GM19438 (cell line): ENCODE data around the gene FURIN.
A peak's percentile ranks its signal among the peaks of the same experiment; 100 is the strongest.
"Not testable (repeated sequence)": the region's sequence is repeated elsewhere in the genome, so short reads cannot be mapped to it uniquely, and the experiment has no call there.

ENCODE experiments used
- ATAC-seq: cut with Tn5 transposase; IDR thresholded peaks from one replicate; pipeline ENCODE4 v1.9.1; 2021; ENCODE audit warnings: low read depth; ENCODE audit not compliant: unreplicated experiment

Gene FURIN

DNA sequence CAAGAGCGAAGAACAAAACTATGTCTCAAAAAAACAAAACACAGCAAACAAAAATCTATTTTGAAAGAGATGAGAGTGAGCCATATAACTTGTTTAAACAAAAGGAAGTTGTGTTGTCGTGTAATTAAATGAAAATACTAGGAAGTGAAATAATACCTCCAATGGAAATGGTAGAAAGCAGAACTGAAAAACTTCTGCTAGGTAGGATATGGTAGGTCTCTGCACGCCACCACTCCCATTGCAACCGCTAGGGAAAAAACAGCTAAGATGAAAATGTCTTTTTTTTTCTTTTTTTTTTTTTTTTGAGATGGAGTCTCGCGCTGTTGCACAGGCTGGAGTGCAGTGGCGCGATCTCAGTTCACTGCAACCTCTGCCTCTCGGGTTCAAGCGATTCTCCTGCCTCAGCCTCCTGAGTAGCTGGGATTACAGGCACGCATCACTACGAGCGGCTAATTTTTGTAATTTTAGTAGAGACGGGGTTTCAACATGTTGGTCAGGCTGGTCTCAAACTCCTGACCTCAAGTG lies 28.8 kb downstream of the FURIN start:
- ATAC-seq: peak; percentile 61

DNA sequence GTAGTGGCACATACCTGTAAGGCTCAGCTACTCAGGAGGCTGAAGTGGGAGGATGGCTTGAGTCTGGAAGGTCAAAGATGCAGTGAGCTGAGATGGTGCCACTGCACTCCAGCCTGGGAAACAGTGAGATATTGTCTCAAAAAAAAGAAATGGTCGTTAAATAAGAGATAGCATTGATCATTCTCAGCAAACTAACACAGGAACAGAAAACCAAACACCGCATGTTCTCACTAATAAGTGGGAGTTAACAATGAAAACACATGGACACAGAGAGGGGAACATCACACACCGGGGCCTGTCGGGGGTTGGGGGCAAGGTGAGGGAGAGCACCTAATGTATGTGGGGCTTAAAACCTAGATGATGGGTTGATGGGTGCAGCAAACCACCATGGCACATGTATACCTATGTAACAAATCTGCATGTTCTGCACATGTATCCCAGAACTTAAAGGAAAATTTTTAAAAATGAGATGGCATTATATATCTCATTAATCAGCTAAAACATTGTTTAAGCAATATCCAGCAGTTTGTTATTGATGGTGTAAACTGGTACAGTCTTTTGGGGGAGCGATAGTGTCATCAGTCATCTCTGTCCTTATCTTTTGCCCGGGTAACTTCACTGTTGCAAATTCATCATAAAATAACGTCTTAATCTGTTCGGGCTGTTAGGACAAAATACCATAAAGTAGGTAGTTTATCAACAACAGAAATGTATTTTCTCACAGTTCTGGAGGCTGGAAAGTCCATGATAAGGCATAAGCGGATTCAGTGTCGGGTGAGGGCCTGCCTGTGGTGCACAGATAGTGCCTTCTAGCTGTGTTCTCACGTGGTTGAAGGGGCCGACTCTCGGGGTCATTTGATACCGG lies 33.0 kb downstream of the FURIN start:
- no peak for ATAC-seq

DNA sequence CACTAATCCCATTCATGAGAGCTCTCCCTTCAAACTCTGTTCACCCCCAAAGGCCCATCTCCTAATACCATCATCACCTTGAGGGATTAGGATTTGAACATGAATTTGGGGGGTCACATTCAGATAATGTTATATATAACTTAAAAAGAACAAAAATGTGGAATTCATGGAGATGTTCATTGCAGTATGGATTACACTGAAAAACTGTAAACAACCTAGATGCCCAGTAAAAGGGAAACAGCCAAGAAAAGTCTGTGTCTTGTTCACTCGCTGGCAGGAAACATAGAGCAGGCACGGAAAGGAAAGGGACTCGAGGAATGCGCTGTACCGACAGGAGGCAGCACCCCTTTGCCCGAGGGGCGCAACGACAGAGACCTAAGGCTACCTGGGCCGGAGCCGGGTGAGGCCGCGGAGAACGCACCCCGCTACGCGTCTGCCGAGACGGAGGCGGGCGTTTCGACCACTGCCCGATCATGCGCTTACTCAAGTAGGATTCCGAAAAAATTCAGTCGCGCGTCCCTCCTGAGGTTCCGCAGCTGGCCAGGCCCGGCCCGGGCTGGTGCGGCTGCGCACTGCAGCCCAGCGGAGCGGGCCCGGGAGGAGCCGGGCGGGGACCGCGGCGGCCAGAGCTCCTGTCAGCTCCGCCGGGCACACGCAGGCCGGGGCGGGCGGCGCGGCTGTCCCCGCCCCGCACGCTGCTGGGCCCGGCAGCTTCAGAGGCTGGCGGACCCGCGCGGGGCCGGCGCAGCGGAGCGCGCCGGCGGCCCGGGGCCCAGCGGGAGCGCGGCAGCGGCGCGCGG lies 33.9 kb downstream of the FURIN start:
- ATAC-seq: peak; percentile 61

DNA sequence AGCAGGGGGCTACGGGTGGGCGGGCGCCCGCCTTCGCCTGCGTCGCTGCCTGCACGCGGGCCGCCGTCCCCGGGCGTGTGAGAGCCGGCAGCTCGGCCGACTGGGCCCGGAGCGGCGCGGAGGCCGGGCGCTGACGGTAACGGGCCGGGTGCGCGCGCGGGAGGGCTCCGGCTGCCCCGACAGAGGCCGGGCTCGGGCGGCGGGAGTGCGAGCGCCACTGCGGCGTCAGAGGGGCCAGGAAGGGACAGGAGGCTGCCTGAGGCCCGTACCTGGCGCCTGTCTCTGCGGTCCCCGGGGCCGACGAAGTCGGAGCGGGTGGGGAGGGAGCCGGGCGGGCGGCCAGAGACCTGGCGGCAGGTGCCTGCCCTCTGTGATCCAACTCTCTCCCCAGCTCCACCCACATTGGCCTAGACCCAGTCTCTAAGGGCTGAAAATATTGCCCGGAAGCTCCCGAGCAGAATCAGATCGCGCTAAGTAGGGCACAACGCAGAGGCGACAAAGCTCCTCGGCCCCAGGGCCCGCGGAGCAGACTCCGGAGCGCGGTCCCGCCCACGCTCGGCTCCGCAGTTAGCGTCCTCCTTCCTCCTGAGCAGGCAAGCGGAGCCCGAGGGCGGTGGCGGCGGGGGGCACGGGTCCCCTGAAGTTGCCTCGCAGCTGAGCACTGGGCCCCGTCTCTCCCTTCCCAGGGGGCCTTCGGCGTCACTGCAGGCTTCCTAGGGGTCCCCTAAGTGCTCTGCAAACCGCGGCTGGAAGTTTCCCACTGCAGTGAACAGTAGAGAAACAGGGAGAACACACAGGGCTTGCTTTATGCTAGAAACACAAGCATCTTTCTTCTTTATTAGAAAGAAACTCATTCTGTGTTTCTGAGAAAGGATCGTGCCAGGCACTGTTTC lies 34.7 kb downstream of the FURIN start, which contains the start of gene MAN2A2:
Gene MAN2A2 (plus strand): TSS at position 463 of the 893 bp plus-strand sequence. CDS start 906 bp downstream, outside the sequence.
- ATAC-seq: peak; percentile 61

DNA sequence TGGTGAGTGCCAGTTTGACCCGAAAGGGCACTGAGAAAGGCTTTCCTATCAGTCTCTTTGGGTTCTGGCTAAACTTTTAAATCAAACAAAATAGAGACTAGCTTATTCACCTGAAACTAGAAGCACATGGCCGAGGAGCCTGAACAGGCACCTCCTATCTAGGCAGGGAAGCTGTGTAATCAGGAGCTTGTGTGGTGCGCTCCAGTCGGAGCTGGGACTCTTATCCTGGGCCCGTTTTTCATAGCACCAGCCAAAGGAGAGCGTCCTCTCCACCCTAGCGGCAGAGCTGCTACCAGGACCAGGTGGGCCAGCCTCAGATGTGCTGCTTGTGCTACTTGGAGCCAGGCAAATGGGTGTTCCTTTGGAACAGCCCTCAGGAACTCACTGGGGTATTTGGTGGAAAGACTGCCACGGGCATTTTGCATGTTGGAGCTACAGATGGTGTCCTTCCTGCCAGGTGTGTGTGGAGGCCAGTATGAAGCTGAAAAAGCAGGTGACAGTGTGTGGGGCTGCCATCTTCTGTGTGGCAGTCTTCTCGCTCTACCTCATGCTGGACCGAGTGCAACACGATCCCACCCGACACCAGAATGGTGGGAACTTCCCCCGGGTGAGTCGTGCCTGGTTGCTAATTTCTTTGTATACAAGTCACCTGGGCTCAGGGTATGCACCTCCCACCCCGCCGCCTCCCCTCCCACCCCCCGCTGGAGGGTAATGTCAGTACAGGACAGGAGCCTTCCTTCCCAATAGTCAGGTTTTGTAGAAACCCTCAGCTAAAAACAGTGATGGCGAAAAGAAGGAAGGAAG lies 35.5 kb downstream of the FURIN start:
- ATAC-seq: no peak

DNA sequence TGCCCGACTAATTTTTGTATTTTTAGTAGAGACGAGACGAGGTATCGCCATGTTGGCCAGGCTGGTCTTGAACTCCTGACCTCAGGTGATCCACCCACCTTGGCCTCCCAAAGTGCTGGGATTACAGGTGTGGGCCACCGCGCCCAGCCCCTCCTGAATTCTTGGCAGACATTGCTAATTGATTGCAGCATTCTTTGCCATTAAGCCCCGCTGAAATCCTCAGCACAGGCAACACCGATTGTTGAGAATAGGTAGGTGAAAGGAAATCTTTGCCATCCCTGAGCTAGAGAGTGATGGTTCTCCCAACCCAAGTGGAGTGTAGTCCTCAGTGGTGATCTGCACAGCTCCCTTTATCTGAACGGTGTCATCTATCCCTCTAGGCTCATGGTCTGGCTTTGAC lies 36.4 kb downstream of the FURIN start:
- no peak for ATAC-seq

DNA sequence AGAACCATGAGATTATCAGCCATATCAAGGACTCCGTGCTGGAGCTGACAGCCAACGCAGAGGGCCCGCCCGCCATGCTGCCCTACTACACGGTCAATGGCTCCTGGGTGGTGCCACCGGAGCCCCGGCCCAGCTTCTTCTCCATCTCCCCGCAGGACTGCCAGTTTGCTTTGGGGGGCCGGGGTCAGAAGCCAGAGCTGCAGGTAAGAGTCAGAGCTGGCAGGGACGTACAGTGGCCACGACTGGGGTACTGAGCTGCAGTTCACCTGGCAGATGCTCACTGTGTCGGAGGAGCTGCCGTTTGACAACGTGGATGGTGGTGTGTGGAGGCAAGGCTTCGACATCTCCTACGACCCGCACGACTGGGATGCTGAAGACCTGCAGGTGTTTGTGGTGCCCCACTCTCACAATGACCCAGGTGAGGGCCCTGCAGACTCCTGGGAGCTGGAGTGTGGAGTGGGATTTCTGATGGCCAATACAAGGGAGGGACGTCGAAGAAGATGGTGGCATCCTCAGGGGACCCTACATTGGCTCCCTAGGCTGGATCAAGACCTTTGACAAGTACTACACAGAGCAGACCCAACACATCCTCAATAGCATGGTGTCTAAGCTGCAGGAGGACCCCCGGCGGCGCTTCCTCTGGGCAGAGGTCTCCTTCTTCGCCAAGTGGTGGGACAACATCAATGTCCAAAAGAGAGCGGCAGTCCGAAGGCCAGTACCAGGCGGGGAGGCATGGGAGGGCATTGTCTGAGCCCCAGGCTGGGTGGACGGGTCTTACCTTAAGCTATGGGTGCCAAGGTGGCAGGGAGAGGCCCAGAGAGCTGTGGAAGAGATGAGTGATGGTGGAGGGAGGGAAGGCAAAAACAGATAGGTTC lies 37.2 kb downstream of the FURIN start:
- no peak for ATAC-seq

DNA sequence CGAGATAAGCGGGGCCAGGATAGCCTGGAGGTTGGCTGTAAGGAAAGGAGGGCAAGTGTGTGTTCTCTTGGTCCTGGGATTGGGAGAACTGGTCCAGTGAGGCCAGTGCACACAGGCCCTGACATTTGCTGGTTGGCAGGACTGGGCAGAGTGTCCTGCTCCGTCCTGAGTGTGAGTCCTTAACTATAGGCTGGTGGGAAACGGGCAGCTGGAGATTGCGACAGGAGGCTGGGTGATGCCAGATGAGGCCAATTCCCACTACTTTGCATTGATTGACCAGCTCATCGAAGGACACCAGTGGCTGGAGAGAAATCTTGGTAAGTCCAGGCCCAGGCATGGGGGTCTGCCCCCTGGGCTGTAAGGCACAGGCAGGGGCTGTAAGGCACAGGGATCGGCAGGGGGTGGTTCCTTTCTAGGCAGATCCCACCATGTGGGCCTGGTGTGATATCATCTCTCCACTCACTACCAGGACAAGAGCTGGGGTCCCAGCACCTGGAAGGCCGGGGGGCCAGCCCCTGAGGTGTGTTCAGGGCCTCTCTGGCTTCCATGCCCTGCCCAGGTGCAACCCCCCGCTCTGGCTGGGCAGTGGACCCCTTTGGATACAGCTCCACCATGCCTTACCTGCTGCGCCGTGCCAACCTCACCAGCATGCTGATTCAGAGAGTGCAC lies 37.9 kb downstream of the FURIN start:
- ATAC-seq: no peak

DNA sequence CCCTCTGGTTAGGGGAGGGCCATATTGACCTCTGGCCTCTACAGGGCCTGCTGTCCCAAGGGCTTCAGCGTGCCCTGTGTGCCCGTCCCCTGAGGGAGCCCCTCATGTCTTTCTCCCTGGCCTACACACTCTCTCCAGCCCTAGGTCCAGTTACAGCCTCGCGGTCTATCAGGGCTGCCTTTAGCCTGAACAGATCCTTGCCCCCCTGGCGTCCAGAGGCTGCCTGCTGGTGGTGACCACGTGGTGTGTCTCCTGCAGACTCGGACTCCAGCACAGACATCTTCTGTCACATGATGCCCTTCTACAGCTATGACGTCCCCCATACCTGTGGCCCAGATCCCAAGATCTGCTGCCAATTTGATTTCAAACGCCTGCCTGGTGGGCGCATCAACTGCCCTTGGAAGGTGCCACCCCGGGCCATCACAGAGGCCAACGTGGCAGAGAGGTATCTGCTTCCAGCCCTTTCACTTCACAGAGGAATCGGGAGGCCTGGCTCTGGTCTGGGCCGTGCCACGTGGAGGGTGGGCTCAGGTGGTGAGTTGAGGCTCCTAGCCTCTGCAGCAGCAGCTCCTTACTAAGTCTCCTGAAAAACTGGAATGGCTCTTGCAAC lies 38.8 kb downstream of the FURIN start:
- no peak for ATAC-seq

DNA sequence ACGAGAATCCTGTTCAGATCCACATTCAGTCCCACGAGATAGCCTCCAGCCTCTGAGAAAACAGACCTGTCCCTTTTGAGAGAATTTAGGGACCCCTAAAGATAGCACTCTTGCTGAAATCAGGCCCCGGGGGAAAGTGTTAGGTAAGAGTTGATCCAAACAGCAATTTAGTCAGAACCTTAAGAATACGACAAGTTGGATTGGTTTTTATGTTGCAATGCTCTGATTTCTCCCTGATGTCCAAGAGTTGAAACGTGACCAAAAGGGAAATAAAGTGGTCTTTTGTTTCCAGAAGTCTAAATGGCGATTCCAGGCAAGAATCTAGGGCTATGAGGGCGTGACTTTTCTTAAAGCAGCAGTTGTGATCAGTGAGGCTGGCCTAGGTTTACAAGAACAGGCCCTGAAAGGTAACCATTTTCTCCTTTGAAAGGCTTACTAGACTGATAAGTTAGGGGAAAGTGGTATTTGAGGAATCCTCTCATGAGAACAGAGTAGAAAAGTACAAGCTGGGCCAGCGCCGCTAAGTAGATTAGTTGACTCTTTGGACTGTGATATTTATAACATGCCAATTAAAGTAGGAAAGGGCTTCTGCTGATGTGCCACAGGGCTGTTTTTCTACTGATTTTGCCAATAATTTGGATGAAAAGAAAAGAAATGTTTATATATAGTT lies 39.6 kb downstream of the FURIN start:
- no peak for ATAC-seq

DNA sequence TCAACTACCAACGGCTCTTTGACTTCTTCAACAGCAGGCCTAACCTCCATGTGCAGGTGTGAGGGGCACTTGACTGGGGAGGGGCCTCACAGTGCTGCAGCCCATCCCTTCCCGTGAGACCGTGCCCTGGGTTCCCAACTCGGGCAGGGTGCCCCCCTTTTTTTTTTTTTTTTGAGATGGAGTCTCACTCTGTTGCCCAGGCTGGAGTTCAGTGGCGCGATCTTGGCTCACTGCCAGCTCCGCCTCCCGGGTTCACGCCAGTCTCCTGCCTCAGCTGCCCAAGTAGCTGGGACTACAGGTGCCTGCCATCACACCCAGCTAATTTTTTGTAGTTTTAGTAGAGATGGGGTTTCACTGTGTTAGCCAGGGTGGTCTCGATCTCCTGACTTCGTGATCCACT lies 41.1 kb downstream of the FURIN start:
- not testable (repeated sequence) for ATAC-seq

DNA sequence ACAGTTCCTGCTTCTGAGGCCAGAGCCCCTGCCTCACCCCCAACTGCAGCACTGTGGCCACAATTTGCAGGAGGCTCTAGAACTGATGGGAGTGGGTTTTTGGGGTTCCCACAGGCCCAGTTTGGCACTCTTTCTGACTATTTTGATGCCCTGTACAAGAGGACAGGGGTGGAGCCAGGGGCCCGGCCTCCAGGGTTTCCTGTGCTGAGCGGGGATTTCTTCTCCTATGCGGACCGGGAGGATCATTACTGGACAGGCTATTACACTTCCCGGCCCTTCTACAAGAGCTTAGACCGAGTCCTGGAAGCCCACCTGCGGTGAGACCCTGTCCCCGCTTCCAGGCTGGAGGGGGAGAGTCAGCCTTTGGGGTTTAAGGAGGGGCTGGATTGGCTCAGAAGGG lies 41.6 kb downstream of the FURIN start:
- no peak for ATAC-seq

DNA sequence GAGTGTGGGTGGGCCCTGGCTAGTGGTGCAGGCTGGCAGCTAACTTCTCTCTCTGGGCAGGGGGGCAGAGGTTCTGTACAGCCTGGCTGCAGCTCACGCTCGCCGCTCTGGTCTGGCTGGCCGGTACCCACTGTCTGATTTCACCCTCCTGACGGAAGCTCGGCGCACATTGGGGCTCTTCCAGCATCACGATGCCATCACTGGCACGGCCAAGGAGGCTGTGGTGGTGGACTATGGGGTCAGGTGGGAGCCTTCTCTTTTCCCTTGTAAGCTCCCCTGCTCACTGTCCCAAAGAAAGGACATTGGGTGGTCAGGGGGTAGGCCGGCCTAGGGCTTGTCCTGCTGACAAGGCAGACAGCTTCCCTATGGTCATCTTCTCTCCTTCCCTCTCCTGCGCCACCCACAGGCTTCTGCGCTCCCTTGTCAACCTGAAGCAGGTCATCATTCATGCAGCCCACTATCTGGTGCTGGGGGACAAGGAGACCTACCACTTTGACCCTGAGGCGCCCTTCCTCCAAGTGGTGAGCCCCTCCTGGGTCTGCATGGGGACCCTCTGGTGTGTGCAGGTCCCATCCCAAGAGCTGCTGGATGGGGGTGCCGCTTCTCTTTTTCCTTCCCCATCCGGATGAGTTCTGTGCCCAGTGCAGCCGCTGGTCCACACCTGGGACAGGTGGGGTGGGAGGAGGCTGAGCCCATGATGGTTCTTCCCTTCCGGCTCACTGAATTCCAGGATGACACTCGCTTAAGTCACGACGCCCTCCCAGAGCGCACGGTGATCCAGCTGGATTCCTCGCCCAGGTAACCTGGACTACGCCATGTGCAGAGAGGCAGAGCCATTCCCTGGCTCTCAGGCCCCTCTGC lies 42.3 kb downstream of the FURIN start:
- ATAC-seq: no peak

DNA sequence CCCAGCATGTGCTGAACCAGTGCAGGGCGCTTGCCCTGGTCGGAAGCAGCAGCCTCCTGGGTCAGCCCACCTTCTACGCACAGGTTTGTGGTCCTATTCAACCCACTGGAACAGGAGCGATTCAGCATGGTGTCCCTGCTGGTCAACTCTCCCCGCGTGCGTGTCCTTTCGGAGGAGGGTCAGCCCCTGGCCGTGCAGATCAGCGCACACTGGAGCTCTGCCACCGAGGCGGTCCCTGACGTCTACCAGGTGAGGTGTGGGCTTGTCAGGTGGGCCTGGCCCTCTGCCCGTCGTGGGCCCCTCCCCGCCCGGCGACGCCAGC lies 42.9 kb downstream of the FURIN start:
- ATAC-seq: no peak

DNA sequence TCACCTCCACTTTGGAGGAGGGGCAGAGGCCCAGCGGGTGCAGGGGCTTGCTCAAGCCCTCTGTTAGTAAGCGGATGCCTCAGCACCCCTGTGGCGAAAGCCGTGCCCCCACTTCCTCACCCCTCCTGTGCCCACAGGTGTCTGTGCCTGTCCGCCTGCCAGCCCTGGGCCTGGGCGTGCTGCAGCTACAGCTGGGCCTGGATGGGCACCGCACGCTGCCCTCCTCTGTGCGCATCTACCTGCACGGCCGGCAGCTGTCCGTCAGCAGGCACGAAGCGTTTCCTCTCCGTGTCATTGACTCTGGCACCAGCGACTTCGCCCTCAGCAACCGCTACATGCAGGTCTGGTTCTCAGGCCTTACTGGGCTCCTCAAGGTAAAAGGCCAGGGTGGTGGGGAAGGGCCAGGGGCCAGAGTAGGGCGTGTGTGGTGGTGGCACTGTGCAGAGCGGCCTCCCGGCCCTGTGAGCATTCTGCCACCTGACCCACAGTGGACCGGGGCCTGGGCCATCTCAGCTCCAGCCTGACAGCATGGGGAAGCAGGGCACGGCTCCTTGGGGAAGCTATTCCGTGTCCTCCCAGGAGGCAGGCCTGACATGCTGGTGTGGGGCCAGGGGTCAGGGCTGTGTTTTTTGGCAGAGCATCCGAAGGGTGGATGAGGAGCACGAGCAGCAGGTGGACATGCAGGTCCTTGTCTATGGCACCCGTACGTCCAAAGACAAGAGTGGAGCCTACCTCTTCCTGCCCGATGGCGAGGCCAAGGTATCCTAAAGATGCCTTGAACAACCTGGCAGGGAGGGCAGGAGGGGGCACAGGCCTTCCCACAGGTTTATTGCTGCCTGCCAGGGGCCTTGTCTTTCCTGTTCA lies 43.8 kb downstream of the FURIN start:
- no peak for ATAC-seq

DNA sequence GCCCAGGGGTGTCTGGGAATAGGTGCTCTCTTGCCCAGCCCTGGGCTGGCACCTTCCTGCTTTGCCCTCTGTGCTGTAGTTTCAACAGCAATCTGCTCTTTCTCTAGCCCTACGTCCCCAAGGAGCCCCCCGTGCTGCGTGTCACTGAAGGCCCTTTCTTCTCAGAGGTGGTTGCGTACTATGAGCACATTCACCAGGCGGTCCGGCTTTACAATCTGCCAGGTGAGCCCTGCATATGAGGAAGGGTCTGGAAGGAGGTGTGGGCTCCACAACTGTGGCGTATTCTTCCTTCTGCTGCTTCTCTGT lies 44.3 kb downstream of the FURIN start:
- no peak for ATAC-seq
